Sigmoid colon (tissue), 7 donors: ENCODE results near the gene TMEM144. TPM values are rescaled to one million over a fixed set of nuclear protein-coding genes. Genes with fewer than 3 reads are reported as not detected.

ENCODE experiments used
- DNase-seq: peaks from one replicate; pipeline ENCODE4 v3.0.0-alpha.2; 2019
- H3K27ac ChIP-seq, 4 donors: fragments of 200-600 bp; sonication (generic); one replicate each; pipeline ENCODE4 v1.5.1; 2016 to 2019; ENCODE audit warnings: mild to moderate bottlenecking in 1 of 4
- H3K27me3 ChIP-seq, 3 donors: fragments of 200-600 bp; sonication (generic); one replicate each; pipeline ENCODE4 v1.5.1; 2019; ENCODE audit warnings: mild to moderate bottlenecking in 1 of 3
- H3K36me3 ChIP-seq, 4 donors: fragments of 200-600 bp; sonication (generic); one replicate each; pipeline ENCODE4 v1.5.1; 2016 to 2019
- H3K4me1 ChIP-seq, 4 donors: fragments of 200-600 bp; sonication (generic); one replicate each; pipeline ENCODE4 v1.5.1; 2017 to 2019
- H3K4me3 ChIP-seq, 4 donors: fragments of 200-600 bp; sonication (generic); one replicate each; pipeline ENCODE4 v1.5.1; 2017 to 2019; ENCODE audit warnings: mild to moderate bottlenecking in 2 of 4, moderate library complexity in 1 of 4
- H3K9me3 ChIP-seq, 4 donors: fragments of 200-600 bp in 3 of 4; sonication (generic) in 3 of 4; one replicate each; pipeline versions ENCODE4 v1.5.1 to v1.6.1; 2013 to 2019
- EP300 ChIP-seq, 4 donors: sonication (generic); formaldehyde crosslinking; IDR thresholded peaks; one replicate each; pipeline ENCODE4 v1.6.1; 2017; ENCODE audit warnings: antibody characterized with exemption in 4 of 4
- POLR2A ChIP-seq, 2 donors: fragments of 450-650 bp; IDR thresholded peaks; one replicate each; pipeline ENCODE4 v1.6.1; 2016; ENCODE audit warnings: antibody characterized with exemption in 2 of 2, mild to moderate bottlenecking in 2 of 2, moderate library complexity in 2 of 2
- POLR2AphosphoS5 ChIP-seq, 4 donors: sonication (generic); formaldehyde crosslinking; IDR thresholded peaks; one replicate each; pipeline ENCODE4 v1.6.1; 2017; ENCODE audit warnings: antibody characterized with exemption in 4 of 4
- WGBS, 2 donors: extraction: QIAGEN DNeasy Blood & Tissue Kit; methylation state at CpG; one replicate each; pipeline ENCODE4 v1.1.7; 2013; 5-methylcytosine and 5-hydroxymethylcytosine counted together
- intact Hi-C: fragments of 100-400 bp; cut with DNase I; formaldehyde crosslinking; loops from one replicate; pipeline ENCODE4 v1.15.1; 2023
- polyA plus RNA-seq, 3 donors: library from polyadenylated mRNA; stranded (reverse); fragments of 200-250 nt; gene quantifications; one replicate each; pipeline ENCODE4 v1.2.3, GENCODE V29; 2013
- total RNA-seq, 4 donors: library from RNA; depleted of rRNA; stranded (reverse); fragments of >200 nt; gene quantifications; one replicate each; pipeline ENCODE4 v1.1.0, GENCODE V29; 2016
- TF ChIP-seq, protein P1 (sequence below), 4 experiments: fragments of 450-650 bp in 3 of 4; fragments of 200-600 bp in 1 of 4; IDR thresholded peaks; one replicate each; pipeline ENCODE4 v1.5.1; 2016 to 2019; ENCODE audit warnings: antibody characterized with exemption in 4 of 4, mild to moderate bottlenecking in 3 of 4, moderate library complexity in 2 of 4
- donor health status: healthy with polysubstance abuse.
- donor health status: Bipolar disorder and iron deficiency.
- donor health status: healthy.

The TMEM144 gene
- total and polyA plus RNA-seq, 7 donors = 3.5 to 12.1 (median 6.4) TPM

DNA sequence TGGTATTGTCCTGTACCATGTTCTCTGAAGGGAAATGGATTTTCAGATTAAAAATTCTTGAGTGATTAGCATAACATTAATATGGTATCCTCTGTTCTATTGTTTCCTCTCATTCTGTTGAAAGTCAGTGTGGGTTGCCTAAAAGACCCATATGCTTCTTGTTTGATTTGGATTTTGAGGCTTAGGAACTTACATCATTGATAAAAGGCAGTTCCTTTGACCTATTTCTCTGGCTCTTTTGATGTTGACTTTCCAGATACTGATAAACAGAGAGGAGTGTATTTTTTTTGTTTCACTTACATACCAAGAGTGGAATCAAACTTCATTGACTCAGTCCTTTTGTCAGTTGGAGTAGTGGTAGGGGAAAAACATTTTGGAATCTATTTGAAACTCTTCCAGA is 32.8 kb downstream of the TMEM144 start:
- H3K36me3 ChIP-seq = no peaks in the 10 kb centered on the region
- H3K9me3 ChIP-seq = no peaks in the 10 kb centered on the region
- peaks cover 0 to 11% (median 2%) of the 10 kb centered on the region in 4 donors for H3K4me1 ChIP-seq
- TF ChIP-seq POLR2AphosphoS5 (IDR thresholded peaks at IDR 0.05) = no peak
- no peak for TF ChIP-seq POLR2A (IDR thresholded peaks at IDR 0.05)
- TF ChIP-seq, protein P1, sequence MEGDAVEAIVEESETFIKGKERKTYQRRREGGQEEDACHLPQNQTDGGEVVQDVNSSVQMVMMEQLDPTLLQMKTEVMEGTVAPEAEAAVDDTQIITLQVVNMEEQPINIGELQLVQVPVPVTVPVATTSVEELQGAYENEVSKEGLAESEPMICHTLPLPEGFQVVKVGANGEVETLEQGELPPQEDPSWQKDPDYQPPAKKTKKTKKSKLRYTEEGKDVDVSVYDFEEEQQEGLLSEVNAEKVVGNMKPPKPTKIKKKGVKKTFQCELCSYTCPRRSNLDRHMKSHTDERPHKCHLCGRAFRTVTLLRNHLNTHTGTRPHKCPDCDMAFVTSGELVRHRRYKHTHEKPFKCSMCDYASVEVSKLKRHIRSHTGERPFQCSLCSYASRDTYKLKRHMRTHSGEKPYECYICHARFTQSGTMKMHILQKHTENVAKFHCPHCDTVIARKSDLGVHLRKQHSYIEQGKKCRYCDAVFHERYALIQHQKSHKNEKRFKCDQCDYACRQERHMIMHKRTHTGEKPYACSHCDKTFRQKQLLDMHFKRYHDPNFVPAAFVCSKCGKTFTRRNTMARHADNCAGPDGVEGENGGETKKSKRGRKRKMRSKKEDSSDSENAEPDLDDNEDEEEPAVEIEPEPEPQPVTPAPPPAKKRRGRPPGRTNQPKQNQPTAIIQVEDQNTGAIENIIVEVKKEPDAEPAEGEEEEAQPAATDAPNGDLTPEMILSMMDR (IDR thresholded peaks at IDR 0.05) = no peak
- TF ChIP-seq EP300 (IDR thresholded peaks at IDR 0.05) = no peak
- no peak overlapping the region for H3K27ac ChIP-seq
- no peaks in the 10 kb centered on the region for H3K27me3 ChIP-seq
- H3K4me3 ChIP-seq = no peak overlapping the region
- intact Hi-C loops = no loop called here
- no peak for DNase-seq

DNA sequence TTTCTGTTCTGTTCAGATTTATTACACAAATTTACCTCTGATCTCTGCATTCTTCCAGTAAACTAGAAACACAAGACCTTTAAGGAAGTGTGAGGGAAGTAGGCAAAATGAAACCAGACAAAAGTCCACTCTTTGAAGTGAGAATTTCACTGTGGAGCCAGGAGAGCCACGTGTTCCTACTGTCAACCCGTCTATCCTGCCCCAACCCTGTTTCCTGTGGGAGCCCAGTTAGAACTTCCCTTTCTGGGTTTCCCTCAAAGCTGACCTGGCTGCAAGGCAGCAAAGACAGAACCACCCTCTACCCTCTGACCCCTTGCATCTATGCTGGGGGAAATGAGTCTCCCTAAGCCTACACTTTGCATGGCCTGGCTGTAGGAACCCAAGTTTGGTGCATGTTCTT is 40.0 kb downstream of the TMEM144 start:
- Histone ChIP-seq H3K4me3 (no peak overlapping the region), H3K9me3 (no peaks in the 10 kb centered on the region), H3K27me3 (no peaks in the 10 kb centered on the region), H3K27ac (no peak overlapping the region), H3K36me3 (no peaks in the 10 kb centered on the region), H3K4me1 (no peaks in the 10 kb centered on the region)
- TF ChIP-seq, protein P1 (IDR thresholded peaks at IDR 0.05) = no peak
- DNase-seq = no peak
- 18 to 19% methylated on average over 2 of the region's 2 CpGs for WGBS, 2 donors
- intact Hi-C loops = loop anchor here (5.0 to 10.0 kb wide), 2 partner anchors 38 to 76 kb away; partner anchors contain the start of genes GASK1B and TMEM144

DNA sequence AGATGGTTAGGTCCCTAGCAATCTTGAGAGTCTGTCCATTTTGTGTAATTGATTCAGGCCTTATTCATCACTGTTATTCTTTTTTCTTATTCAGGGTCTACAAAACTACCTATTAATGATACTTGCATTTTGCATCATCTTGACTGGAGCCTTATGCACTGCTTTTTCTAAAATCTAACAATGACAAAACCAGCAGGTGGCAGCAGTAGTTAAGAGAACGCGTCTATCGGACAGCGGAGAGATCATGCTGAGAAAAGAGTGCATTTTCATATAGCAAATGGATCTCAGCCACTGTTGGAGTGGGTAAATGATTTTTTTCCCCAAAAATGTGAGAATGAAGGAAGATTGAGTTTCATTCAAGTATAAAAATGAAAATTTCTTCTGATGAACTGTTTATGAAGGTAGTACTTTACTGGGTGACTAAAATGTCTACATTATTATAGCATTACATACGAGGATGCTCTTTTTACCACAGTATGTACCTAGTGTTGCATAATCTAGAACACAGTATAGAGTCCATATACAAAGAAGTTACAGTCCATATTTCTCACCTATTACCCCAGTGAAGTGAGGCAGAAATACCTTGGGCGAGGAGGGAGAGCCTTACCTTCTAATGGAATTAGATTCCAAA is 43.2 kb downstream of the TMEM144 start:
- intact Hi-C loops = loop anchor here (5.0 to 10.0 kb wide), 2 partner anchors 41 to 79 kb away; partner anchors contain the start of genes GASK1B and TMEM144
- no peaks in the 10 kb centered on the region for H3K27me3 ChIP-seq
- no peak for DNase-seq
- no peaks in the 10 kb centered on the region for H3K4me1 ChIP-seq
- H3K4me3 ChIP-seq = no peak overlapping the region
- WGBS, 2 donors = 32 to 33% methylated on average over 6 of the region's 6 CpGs
- no peaks in the 10 kb centered on the region for H3K36me3 ChIP-seq
- H3K27ac ChIP-seq = no peak overlapping the region
- no peak for TF ChIP-seq POLR2A (IDR thresholded peaks at IDR 0.05)
- TF ChIP-seq, protein P1 (IDR thresholded peaks at IDR 0.05) = peak; percentile 23 to 53 (median 44)
- no peaks in the 10 kb centered on the region for H3K9me3 ChIP-seq

DNA sequence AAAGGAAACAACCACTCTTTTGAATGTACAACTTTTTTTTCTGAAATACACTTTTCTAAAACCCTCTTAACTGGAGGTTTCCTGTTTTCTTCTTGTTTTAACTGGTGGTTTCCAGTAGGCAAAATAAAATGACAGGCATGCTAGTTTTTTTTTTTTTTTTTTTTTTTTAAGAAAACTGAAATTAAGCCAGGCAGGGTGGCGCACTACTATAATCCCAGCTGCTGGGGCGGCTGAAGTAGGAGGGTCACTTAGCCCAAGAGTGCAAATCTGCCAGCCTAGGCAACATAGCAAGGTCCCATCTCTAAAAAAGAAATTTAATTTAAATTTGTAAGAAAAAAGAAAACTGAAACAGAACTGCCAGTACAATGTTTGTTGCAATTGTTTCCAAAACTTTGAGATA is 44.0 kb downstream of the TMEM144 start:
- H3K27ac ChIP-seq = no peak overlapping the region
- no peaks in the 10 kb centered on the region for H3K4me1 ChIP-seq
- TF ChIP-seq EP300 (IDR thresholded peaks at IDR 0.05) = no peak
- TF ChIP-seq, protein P1 (IDR thresholded peaks at IDR 0.05) = no peak
- no peak for TF ChIP-seq POLR2AphosphoS5 (IDR thresholded peaks at IDR 0.05)
- TF ChIP-seq POLR2A (IDR thresholded peaks at IDR 0.05) = no peak
- 65 to 91% methylated on average over 2 of the region's 2 CpGs for WGBS, 2 donors
- intact Hi-C loops = loop anchor here (2.0 to 10.0 kb wide), 3 partner anchors 42 to 371 kb away; partner anchors contain the start of genes GASK1B and TMEM144
- DNase-seq = no peak
- no peaks in the 10 kb centered on the region for H3K9me3 ChIP-seq
- H3K36me3 ChIP-seq = no peaks in the 10 kb centered on the region
- H3K27me3 ChIP-seq = no peaks in the 10 kb centered on the region
- no peak overlapping the region for H3K4me3 ChIP-seq
